ENCODE data around the gene LKAAEAR1.

GRCh38 chr20:64092258-64093012 lies 8.2 kb upstream of the LKAAEAR1 start:
- TF ChIP-seq, protein P1, sequence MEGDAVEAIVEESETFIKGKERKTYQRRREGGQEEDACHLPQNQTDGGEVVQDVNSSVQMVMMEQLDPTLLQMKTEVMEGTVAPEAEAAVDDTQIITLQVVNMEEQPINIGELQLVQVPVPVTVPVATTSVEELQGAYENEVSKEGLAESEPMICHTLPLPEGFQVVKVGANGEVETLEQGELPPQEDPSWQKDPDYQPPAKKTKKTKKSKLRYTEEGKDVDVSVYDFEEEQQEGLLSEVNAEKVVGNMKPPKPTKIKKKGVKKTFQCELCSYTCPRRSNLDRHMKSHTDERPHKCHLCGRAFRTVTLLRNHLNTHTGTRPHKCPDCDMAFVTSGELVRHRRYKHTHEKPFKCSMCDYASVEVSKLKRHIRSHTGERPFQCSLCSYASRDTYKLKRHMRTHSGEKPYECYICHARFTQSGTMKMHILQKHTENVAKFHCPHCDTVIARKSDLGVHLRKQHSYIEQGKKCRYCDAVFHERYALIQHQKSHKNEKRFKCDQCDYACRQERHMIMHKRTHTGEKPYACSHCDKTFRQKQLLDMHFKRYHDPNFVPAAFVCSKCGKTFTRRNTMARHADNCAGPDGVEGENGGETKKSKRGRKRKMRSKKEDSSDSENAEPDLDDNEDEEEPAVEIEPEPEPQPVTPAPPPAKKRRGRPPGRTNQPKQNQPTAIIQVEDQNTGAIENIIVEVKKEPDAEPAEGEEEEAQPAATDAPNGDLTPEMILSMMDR (IDR thresholded peaks at IDR 0.05), result no peak
- TF ChIP-seq RORB (CRISPR knock-in tag; IDR thresholded peaks at IDR 0.05), result no peak
- no peak for TF ChIP-seq E2F5 (CRISPR knock-in tag; IDR thresholded peaks at IDR 0.05)
- TF ChIP-seq ZNF121 (CRISPR knock-in tag; IDR thresholded peaks at IDR 0.05), result no peak
- no peak for TF ChIP-seq USF2 (CRISPR knock-in tag; IDR thresholded peaks at IDR 0.05)
- no peak for TF ChIP-seq NFYB (CRISPR knock-in tag; conservative IDR thresholded peaks at IDR 0.05; ENCODE audit: low read depth)
- TF ChIP-seq ETV6 (CRISPR knock-in tag; IDR thresholded peaks at IDR 0.05), result no peak
- no peak for TF ChIP-seq CREM (CRISPR knock-in tag; IDR thresholded peaks at IDR 0.05)
- TF ChIP-seq USF1 (CRISPR knock-in tag; IDR thresholded peaks at IDR 0.05), result no peak
- TF ChIP-seq ZBTB21 (CRISPR knock-in tag; IDR thresholded peaks at IDR 0.05; ENCODE audit: borderline replicate concordance), result no peak
- no peak for TF ChIP-seq SP1 (CRISPR knock-in tag; conservative IDR thresholded peaks at IDR 0.05)
- no peak for TF ChIP-seq ESRRA (CRISPR knock-in tag; IDR thresholded peaks at IDR 0.05; ENCODE audit: borderline replicate concordance)

Data from WTC11 (cell line).